Liver (tissue), 9 donors: ENCODE results near the gene TCF7L2. TPM values are rescaled to one million over a fixed set of nuclear protein-coding genes. Genes with fewer than 3 reads are reported as not detected.
A peak's percentile ranks its signal among the peaks of the same experiment; 100 is the strongest.

Experiments used
- DNase-seq: peaks from one replicate; pipeline ENCODE4 v3.0.0-alpha.2; 2017; ENCODE audit warnings: low spot score
- H3K27ac ChIP-seq, 2 donors: one replicate each; pipeline ENCODE4 v1.7.0; 2013; ENCODE audit warnings: inconsistent platforms in 2 of 2, low read length in 2 of 2, control low read depth in 1 of 2, low read depth in 1 of 2, mild to moderate bottlenecking in 1 of 2
- H3K27me3 ChIP-seq, 4 donors: one replicate each; pipeline versions ENCODE4 v1.6.1 to v1.7.0; 2013; ENCODE audit warnings: low read length in 3 of 4, inconsistent platforms in 1 of 4, mild to moderate bottlenecking in 1 of 4, moderate library complexity in 1 of 4; ENCODE audit not compliant: control insufficient read depth in 4 of 4, insufficient read depth in 4 of 4
- H3K36me3 ChIP-seq, 4 donors: one replicate each; pipeline versions ENCODE4 v1.6.1 to v1.7.0; 2013; ENCODE audit warnings: low read length in 3 of 4, mild to moderate bottlenecking in 3 of 4, low read depth in 1 of 4, moderate library complexity in 1 of 4; ENCODE audit not compliant: control insufficient read depth in 4 of 4, insufficient read depth in 3 of 4
- H3K4me1 ChIP-seq, 4 donors: one replicate each; pipeline versions ENCODE4 v1.6.1 to v1.7.0; 2013; ENCODE audit warnings: low read length in 3 of 4, mild to moderate bottlenecking in 3 of 4, moderate library complexity in 1 of 4; ENCODE audit not compliant: control insufficient read depth in 4 of 4, insufficient read depth in 4 of 4
- H3K4me3 ChIP-seq, 3 donors: one replicate each; pipeline versions ENCODE4 v1.6.1 to v1.7.0; 2013; ENCODE audit warnings: low read length in 3 of 3, control low read depth in 1 of 3, low read depth in 1 of 3, mild to moderate bottlenecking in 1 of 3
- H3K9ac ChIP-seq, 2 donors: one replicate each; pipeline ENCODE4 v1.7.0; 2013; ENCODE audit warnings: low read length in 2 of 2, mild to moderate bottlenecking in 2 of 2, moderate library complexity in 2 of 2, control low read depth in 1 of 2, low read depth in 1 of 2
- H3K9me3 ChIP-seq, 4 donors: one replicate each; pipeline versions ENCODE4 v1.6.1 to v1.7.0; 2013; ENCODE audit warnings: low read length in 3 of 4; ENCODE audit not compliant: control insufficient read depth in 4 of 4
- CTCF ChIP-seq: fragments of 150-350 bp; IDR thresholded peaks from 2 replicates; pipeline ENCODE4 v1.5.1; 2017; ENCODE audit warnings: improper control_type of control experiment, low read depth, low read length; ENCODE audit not compliant: missing input control
- EGR1 ChIP-seq, 2 donors: IDR thresholded peaks; 2 replicates each; pipeline ENCODE4 v1.6.1; 2016 to 2018; ENCODE audit warnings: antibody characterized with exemption in 2 of 2, low read depth in 2 of 2
- FOXA1 ChIP-seq: IDR thresholded peaks from 2 replicates; pipeline ENCODE4 v1.6.1; 2016; ENCODE audit warnings: antibody characterized with exemption
- FOXA2 ChIP-seq: IDR thresholded peaks from 2 replicates; pipeline ENCODE4 v1.6.1; 2016; ENCODE audit warnings: antibody characterized with exemption
- GABPA ChIP-seq, 2 donors: IDR thresholded peaks in 1 of 2; conservative IDR thresholded peaks in 1 of 2; 2 replicates each; pipeline ENCODE4 v1.6.1; 2016; ENCODE audit warnings: antibody characterized with exemption in 2 of 2, mild to moderate bottlenecking in 1 of 2, moderate library complexity in 1 of 2
- HNF4A ChIP-seq, 2 donors: conservative IDR thresholded peaks; 2 replicates each; pipeline ENCODE4 v1.6.1; 2016; ENCODE audit warnings: antibody characterized with exemption in 2 of 2, mild to moderate bottlenecking in 2 of 2
- HNF4G ChIP-seq: IDR thresholded peaks from 2 replicates; pipeline ENCODE4 v1.6.1; 2016; ENCODE audit warnings: antibody characterized with exemption
- JUND ChIP-seq, 2 donors: IDR thresholded peaks; 2 replicates each; pipeline ENCODE4 v1.6.1; 2016; ENCODE audit warnings: antibody characterized with exemption in 2 of 2
- NR2F2 ChIP-seq: IDR thresholded peaks from 2 replicates; pipeline ENCODE4 v1.6.1; 2016; ENCODE audit warnings: antibody characterized with exemption
- RAD21 ChIP-seq, 2 donors: IDR thresholded peaks; 2 replicates each; pipeline ENCODE4 v1.6.1; 2016; ENCODE audit warnings: antibody characterized with exemption in 2 of 2, mild to moderate bottlenecking in 2 of 2
- RXRA ChIP-seq, 2 donors: IDR thresholded peaks; 2 replicates each; pipeline ENCODE4 v1.6.1; 2017 to 2018; ENCODE audit warnings: antibody characterized with exemption in 2 of 2, mild to moderate bottlenecking in 1 of 2
- SP1 ChIP-seq: IDR thresholded peaks from 2 replicates; pipeline ENCODE4 v1.6.1; 2018; ENCODE audit warnings: antibody characterized with exemption, mild to moderate bottlenecking
- TAF1 ChIP-seq: conservative IDR thresholded peaks from 2 replicates; pipeline ENCODE4 v1.6.1; 2016; ENCODE audit warnings: antibody characterized with exemption, mild to moderate bottlenecking
- YY1 ChIP-seq: IDR thresholded peaks from 2 replicates; pipeline ENCODE4 v1.6.1; 2016; ENCODE audit warnings: antibody characterized with exemption, mild to moderate bottlenecking
- WGBS: extraction: QIAGEN DNeasy Blood & Tissue Kit; methylation state at CpG from one replicate; pipeline ENCODE4 v1.1.7; 2013; 5-methylcytosine and 5-hydroxymethylcytosine counted together
- polyA plus RNA-seq, 2 donors: library from polyadenylated mRNA; stranded (reverse) in 1 of 2; unstranded in 1 of 2; fragments of 200-250 nt in 1 of 2; fragments of >200 nt in 1 of 2; fragmentation: Nextera tagmentation in 1 of 2; extraction: Ambion mirVana in 1 of 2; gene quantifications; one replicate each; pipeline versions ENCODE4 v1.2.1 to v1.2.3, GENCODE V29; 2013 to 2015
- total RNA-seq, 2 donors: library from RNA; depleted of rRNA; stranded (reverse); fragments of >200 nt; gene quantifications; one replicate each; pipeline ENCODE4 v1.2.3, GENCODE V29; 2014
- TF ChIP-seq, protein P1 (sequence below): IDR thresholded peaks from 2 replicates; pipeline ENCODE4 v1.6.1; 2016; ENCODE audit warnings: antibody characterized with exemption
- TF ChIP-seq, protein P2 (sequence below): IDR thresholded peaks from 2 replicates; pipeline ENCODE4 v1.6.1; 2016; ENCODE audit warnings: antibody characterized with exemption
- TF ChIP-seq, protein P3 (sequence below): IDR thresholded peaks from 2 replicates; pipeline ENCODE4 v1.6.1; 2016; ENCODE audit warnings: antibody characterized with exemption
- TF ChIP-seq, protein P4 (sequence below): IDR thresholded peaks from 2 replicates; pipeline ENCODE4 v1.6.1; 2016; ENCODE audit warnings: antibody characterized with exemption, mild to moderate bottlenecking
- donor health status: healthy.
- donor health status: healthy.
- donor health status: healthy.
- donor health status: healthy.
- donor health status: healthy.

TCF7L2 gene
- total and polyA plus RNA-seq, 4 donors = 4.9 to 18.0 (median 8.3) TPM

DNA sequence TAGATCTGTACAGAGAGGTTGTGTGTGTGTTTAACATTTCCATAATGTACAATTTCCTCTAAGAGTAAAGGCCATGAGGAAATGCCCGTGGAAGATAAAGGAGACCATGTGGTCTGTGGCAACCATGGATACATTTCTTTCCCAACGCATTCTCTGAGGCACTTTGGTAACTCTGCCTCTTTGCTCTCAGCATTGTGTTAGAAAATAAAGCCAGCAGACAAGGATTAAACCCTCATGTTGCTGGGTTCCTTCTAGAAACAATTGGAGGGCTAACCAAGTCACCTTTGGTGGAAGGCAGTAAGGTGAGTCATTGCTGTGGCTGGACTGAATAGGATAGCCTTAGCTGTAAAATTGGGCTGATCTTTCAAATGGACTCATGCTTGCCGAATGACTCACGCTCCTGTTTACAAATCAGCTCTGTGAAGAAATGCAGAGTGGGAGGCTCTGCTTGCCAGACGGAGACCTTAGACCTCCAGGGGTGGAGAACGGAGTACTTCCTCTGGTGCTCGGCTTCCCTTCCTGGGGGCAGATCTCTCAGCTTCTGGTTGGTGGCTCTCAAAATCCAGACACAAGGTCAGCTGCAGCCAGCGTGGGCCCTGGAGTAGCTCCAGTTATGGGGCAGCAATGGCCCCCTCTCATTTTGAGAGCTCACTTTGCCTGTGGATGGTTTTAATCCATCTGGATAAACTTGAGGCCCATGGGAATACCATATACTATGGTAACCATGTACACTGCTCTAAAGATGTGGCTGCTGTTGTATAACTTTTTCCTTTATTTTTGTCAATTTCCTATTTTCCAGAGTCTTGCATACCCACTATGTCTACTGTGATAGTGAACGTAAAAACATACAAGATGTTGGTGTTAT, 137.3 kb downstream of the TCF7L2 start:
- H3K4me3 ChIP-seq = no peak overlapping the region
- H3K4me1 ChIP-seq = peaks cover 0 to 2% (median under 1%) of the 10 kb centered on the region in 4 donors
- 65% methylated on average over 9 of the region's 9 CpGs for WGBS
- peak overlapping the region; percentile 39 to 75 for H3K27ac ChIP-seq
- H3K36me3 ChIP-seq = peaks cover 1 to 4% (median 3%) of the 10 kb centered on the region in 4 donors
- H3K27me3 ChIP-seq = no peaks in the 10 kb centered on the region
- TF ChIP-seq GABPA (IDR thresholded peaks at IDR 0.05 in 1 of 2, conservative IDR thresholded peaks at IDR 0.05 in 1 of 2) (no peak), JUND (IDR thresholded peaks at IDR 0.05) (peak; percentile 93 to 98), SP1 (peak; percentile 28), EGR1 (IDR thresholded peaks at IDR 0.05; ENCODE audit: low read depth in 2 of 2) (no peak), YY1 (no peak), NR2F2 (peak; percentile 88), TAF1 (no peak), CTCF (no peak), FOXA1 (peak; percentile 37), RAD21 (IDR thresholded peaks at IDR 0.05) (peak; percentile 20 to 23), FOXA2 (peak; percentile 79), HNF4G (no peak), HNF4A (conservative IDR thresholded peaks at IDR 0.05) (peak in 1 of 2 donors; percentile 47), RXRA (IDR thresholded peaks at IDR 0.05) (no peak)
- TF ChIP-seq, protein P1, sequence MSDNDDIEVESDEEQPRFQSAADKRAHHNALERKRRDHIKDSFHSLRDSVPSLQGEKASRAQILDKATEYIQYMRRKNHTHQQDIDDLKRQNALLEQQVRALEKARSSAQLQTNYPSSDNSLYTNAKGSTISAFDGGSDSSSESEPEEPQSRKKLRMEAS = peak; percentile 7
- TF ChIP-seq, protein P2, sequence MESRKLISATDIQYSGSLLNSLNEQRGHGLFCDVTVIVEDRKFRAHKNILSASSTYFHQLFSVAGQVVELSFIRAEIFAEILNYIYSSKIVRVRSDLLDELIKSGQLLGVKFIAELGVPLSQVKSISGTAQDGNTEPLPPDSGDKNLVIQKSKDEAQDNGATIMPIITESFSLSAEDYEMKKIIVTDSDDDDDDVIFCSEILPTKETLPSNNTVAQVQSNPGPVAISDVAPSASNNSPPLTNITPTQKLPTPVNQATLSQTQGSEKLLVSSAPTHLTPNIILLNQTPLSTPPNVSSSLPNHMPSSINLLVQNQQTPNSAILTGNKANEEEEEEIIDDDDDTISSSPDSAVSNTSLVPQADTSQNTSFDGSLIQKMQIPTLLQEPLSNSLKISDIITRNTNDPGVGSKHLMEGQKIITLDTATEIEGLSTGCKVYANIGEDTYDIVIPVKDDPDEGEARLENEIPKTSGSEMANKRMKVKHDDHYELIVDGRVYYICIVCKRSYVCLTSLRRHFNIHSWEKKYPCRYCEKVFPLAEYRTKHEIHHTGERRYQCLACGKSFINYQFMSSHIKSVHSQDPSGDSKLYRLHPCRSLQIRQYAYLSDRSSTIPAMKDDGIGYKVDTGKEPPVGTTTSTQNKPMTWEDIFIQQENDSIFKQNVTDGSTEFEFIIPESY = no peak
- TF ChIP-seq, protein P3, sequence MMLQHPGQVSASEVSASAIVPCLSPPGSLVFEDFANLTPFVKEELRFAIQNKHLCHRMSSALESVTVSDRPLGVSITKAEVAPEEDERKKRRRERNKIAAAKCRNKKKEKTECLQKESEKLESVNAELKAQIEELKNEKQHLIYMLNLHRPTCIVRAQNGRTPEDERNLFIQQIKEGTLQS = peak; percentile 39
- TF ChIP-seq, protein P4, sequence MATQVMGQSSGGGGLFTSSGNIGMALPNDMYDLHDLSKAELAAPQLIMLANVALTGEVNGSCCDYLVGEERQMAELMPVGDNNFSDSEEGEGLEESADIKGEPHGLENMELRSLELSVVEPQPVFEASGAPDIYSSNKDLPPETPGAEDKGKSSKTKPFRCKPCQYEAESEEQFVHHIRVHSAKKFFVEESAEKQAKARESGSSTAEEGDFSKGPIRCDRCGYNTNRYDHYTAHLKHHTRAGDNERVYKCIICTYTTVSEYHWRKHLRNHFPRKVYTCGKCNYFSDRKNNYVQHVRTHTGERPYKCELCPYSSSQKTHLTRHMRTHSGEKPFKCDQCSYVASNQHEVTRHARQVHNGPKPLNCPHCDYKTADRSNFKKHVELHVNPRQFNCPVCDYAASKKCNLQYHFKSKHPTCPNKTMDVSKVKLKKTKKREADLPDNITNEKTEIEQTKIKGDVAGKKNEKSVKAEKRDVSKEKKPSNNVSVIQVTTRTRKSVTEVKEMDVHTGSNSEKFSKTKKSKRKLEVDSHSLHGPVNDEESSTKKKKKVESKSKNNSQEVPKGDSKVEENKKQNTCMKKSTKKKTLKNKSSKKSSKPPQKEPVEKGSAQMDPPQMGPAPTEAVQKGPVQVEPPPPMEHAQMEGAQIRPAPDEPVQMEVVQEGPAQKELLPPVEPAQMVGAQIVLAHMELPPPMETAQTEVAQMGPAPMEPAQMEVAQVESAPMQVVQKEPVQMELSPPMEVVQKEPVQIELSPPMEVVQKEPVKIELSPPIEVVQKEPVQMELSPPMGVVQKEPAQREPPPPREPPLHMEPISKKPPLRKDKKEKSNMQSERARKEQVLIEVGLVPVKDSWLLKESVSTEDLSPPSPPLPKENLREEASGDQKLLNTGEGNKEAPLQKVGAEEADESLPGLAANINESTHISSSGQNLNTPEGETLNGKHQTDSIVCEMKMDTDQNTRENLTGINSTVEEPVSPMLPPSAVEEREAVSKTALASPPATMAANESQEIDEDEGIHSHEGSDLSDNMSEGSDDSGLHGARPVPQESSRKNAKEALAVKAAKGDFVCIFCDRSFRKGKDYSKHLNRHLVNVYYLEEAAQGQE = no peak
- H3K9me3 ChIP-seq = no peaks in the 10 kb centered on the region
- DNase-seq = no peak
- H3K9ac ChIP-seq = no peak overlapping the region
